ENCODE data around the gene R3HDM4.

Gene R3HDM4

GRCh38 chr19:912181-913079, 589 bp downstream of the R3HDM4 start:
- DNase-seq (ENCODE audit: low spot score), result peak; percentile 37

DNA sequence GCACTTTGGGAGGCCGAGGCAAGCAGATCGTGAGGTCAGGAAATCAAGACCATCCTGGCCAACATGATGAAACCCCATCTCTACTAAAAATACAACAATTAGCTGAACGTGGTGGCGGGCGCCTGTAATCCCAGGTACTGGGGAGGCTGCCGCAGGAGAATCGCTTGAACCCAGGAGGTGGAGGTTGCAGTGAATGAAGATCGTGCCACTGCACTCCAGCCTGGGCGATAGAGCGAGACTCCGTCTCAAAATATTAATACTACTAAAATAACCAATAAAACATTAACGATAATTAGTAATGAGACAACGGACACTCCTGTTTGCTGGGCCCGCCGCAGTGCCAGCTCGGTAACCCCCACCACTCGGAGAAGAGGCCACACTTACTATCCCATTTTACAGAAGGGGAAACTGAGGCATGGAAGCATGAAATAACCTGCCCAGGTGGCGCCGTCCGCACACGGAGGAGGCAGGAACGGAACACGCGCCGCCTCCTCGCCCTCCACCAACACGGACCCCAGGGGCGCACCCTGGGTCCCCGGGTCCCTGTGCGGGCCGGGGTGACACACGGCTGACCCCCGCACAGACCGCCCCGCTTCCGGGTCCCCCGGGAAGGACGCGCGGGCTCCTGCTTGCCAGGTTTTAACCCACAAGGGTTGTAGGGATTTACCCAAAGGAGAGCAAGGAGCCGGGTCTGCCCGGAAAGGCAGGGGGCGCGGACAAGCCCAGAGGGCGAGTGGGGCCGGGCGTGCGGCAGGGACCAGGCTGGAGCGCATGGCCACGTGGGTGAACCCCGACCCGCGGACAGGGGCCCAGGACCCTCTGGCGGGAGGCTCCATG, 1.6 kb downstream of the R3HDM4 start:
- DNase-seq (ENCODE audit: low spot score), result no peak

GRCh38 chr19:907183-907853, 5.7 kb downstream of the R3HDM4 start:
- no peak for DNase-seq (ENCODE audit: low spot score)

DNA sequence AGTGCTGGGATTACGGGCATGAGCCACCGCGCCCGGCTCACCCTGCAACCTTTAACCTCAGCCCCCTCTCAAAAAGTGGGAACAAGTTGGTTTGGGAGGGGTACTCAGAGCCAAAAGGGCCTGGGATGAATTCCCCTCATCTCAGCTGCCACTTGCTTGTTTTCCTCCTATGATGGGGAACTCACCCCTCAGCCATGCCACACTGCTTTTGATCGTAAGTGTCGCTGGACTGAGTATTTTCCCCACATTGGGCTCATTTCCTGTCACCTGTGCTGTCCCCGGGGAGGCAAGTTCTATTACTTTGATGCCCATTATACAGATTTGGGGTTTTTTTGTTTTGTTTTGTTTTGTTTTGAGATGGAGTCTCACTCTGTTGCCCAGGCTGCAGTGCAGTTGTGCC, 6.5 kb downstream of the R3HDM4 start:
- DNase-seq (ENCODE audit: low spot score), result no peak

DNA sequence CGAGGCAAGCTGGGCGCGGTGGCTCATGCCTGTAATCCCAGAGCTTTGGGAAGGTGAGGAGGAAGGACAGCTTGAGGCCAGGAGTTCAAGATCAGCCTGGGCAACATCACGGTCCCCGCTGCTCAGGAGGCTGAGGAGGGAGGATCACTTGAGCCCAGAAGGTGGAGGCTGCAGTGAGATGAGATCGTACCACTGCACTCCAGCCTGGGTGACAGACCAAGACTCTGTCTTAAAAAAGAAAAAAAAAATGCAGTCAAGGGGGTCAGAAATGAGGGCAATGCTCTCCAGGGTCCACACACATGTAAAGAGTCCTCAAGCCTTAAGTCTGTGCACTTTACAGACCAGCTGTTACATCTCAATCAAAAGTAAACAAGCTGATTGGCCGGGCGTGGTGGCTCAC, 8.5 kb downstream of the R3HDM4 start:
- no peak for DNase-seq (ENCODE audit: low spot score)

- no peak for DNase-seq (ENCODE audit: low spot score)
These were observed 9.7 kb downstream of the R3HDM4 start for GRCh38 chr19:903266-903797.

DNA sequence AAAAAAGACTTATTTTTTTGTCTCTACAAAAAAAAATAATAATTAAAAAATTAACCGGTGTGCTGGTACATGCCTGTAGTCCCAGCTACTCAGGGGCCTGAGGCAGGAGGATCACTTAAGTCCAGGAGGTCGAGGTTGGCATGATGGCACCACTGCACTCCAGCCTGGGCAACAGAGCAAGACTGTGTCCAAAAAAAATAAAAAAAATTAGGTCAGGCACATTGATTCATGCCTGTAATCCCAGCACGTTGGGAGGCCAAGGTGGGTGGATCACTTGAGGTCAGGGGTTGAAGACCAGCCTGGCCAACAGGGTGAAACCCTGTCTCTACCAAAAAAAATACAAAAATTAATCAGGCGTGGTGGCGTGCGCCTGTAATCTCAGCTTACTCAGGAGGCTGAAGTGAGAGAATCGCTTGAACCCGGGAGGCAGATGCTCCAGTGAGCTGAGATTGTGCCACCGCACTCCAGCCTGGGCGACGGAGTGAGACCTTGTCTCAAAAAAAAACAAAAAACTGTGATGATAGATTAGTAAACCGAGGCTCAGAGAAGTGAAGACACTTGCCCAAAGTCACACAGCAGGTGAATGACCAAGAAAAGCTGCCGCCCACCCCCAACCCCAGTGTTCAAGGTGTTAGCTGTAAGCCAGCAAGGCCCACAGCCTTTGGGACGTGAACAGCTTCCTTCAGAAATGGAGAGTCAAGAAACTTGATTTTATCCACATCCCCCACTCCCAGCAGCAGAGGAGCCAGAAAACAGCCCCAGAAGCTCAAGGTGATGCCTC, 10.4 kb downstream of the R3HDM4 start:
- DNase-seq (ENCODE audit: low spot score), result no peak

- DNase-seq (ENCODE audit: low spot score), result no peak
These were observed 11.0 kb downstream of the R3HDM4 start for GRCh38 chr19:902093-902370.

- no peak for DNase-seq (ENCODE audit: low spot score)
These were observed 11.6 kb downstream of the R3HDM4 start for GRCh38 chr19:901216-902092.

DNA sequence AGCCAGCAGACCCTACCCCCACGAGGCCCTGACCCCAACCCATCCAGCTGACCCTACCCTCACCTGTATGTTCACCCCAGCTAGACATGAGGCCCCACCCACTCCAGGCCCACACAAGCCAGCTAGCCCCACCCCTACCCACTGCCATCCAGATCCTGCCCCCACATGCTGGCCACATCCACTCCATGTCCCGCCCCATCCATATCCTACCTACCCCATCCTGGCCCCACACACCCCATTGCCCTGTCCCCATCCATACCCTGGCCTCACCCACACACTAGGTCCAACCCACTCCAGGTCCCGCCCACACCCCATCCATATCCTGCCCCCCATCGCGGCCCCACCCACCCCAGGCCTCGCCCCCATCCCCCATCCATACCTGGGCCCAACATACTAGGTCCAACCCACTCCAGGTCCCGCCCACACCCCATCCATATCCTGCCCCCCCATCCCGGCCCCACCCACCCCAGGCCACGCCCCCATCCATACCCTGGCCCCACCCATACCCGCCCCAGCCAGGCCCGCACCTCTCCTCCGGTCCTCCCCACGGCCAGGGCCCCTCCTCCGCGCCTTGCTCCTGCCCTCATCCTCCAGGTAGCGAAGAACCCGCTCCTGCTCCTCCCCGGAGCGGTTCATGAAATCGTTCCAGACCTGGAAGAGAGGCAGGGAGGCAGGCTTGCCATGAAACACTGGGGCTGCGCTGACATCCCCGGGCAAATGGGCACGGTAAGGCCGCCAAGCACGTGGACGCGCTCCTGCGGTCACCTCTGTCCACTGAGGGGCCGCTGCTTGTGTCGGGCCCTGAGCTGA, 12.5 kb downstream of the R3HDM4 start:
- no peak for DNase-seq (ENCODE audit: low spot score)

DNA sequence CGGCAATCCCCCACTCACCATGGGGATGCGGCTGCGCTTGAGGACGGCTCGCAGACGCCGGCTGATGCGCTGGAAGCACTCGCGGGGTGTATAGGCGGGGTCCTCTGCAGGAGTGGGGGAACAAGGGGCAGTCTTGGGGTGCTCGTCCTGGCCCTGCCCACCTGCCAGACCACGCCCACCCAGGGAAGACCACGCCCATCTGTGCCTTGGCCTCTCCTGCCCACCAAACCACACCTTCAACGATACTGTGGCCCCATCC, 13.0 kb downstream of the R3HDM4 start:
- no peak for DNase-seq (ENCODE audit: low spot score)

DNA sequence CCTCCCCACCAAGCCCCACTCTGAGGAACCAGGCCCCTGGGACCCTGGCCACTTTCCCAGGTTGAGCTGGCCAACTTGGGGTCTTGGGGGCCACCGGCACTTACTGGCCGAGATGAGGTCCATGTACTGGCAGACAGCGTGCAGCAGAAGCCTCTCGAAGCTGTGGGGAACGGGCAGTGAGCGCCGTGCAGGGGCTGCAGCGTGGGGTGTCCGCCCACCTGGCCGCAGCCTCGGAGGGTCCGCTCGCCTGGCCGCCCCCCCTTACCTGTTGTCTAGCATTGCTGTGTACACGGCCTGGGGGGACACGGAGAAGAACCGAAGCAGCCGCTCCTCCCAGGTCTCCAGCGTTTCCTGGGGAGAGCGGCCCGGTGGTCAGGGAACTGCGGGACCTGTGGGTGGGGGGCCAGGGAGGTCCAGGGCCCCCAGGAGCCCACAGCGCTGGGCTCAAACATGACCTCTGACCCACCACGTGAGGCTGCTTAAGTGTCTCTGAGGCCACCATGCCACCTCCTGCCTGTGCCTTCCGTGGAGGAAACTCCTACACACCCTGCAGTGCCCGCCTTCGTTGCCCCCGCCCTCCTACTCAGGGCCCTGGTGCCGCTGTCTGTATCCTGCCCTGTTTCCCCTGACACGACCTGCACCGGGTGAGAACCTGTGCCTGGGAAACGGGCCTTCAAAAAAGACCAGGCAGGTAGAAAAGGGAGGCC, 13.5 kb downstream of the R3HDM4 start:
- DNase-seq (ENCODE audit: low spot score), result no peak

DNA sequence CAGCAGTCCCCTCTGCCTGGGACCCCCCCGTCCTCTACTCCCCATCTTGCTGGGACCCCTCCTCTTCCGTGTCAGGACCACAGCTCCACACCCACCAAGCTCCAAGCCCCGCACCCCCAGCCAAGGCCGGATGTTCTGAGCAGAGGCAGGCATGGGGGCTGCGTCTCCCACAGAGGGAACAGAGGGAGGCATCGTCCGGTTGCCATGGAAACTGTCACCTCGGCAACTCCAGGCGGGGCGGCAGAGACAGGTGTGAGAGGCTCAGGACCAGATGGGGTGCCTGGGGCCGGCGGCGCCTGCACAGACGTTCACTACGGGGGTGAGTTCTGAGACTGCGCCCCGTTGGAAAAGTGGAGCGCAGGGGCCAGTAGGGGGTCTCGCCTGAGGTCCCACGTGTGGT, 14.4 kb downstream of the R3HDM4 start:
- no peak for DNase-seq (ENCODE audit: low spot score)

DNA sequence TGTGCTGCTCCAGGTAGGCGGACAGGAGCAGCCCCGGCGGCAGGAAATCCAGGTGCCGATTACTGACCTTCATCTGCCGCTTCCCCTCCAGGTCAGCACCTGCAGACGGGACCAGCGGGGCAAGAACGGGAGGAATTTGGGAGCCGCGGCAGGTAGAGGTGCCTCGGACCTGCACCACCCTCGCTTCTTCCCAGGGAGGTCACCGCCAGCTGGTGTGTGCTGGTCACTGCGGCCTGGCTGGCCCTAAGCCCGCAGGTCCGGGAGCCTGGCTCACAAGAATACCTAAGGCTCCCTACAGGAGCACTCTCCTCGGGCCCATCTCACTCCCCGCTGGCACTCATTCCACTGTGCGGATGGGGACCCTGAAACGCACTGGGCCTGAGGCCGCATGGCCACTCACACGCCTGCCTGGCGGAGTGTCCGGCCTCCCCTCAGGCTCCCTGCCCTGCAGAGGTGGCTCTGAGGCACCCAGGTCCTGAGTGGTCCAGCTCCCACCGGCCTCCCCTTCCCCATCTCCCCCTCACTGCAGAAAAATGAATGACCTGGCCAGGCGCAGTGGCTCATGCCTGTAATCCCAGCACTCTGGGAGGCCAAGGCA, 15.5 kb downstream of the R3HDM4 start:
- DNase-seq (ENCODE audit: low spot score), result no peak

DNA sequence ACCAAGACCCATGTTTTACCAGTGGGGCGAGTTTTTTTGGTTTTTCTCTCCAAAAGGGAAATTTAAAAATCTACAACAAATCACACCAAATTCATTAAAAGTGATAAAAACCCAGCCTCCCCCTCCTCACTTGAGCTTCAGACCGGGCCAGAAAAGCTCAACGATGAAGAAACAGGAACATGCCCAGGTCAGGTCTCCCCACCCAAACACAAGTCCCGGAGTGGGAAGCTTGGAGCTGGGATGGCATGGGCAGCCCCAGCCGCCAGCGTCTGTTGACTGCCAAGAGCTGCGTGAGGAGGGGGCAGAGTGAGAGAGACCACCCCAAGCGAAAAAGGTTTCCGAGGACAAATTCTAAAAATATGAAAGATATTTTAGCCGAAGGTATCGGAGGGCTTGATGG, 16.0 kb downstream of the R3HDM4 start:
- no peak for DNase-seq (ENCODE audit: low spot score)

GRCh38 chr19:896434-896833, 16.6 kb downstream of the R3HDM4 start:
- no peak for DNase-seq (ENCODE audit: low spot score)

DNA sequence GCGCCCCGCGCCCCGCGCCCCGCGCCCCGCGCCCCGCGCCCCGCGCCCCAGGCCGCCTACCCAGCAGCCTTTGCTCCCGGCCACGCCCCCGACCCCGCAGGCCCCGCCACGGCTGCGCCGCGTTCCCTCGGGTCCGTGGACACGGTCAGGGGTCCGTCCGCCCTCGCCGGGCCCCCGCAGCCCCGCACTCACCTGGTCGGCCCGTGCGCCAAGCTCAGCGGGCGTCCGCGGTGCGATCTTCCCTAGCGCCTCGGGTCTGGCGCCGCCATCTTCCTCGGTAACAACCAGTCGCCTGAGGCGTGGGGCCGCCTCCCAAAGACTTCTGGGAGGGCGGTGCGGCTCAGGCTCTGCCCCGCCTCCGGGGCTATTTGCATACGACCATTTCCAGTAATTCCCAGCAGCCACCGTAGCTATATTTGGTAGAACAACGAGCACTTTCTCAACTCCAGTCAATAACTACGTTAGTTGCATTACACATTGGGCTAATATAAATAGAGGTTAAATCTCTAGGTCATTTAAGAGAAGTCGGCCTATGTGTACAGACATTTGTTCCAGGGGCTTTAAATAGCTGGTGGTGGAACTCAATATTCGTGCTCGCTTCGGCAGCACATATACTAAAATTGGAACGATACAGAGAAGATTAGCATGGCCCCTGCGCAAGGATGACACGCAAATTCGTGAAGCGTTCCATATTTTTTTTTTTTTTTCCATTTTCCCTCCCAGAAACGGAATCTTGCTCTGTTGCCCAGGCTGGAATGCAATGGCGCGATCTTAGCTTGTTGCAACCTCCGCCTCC, 19.9 kb downstream of the R3HDM4 start, which contains the start of the genes MED16 and RNU6-9:
Gene MED16, minus strand, starts transcription at position 294 of the 796 bp plus-strand sequence. CDS start 2,056 bp downstream, outside the sequence.
Gene RNU6-9, plus strand, starts transcription at position 591 of the 796 bp plus-strand sequence.
- peak; percentile 92 for DNase-seq (ENCODE audit: low spot score)

All from CD4-positive, alpha-beta T cell treated with Interleukin-15 for 4 hours (primary cell).